NCI-H526 treated with DMSO at 0.1 percent for 48 hours (cell line): ENCODE results near the gene SRP9.

ENCODE experiments used
- DNase-seq: peaks from one replicate; lab custom pipeline; 2025; lab: John Stamatoyannopoulos, UW

Gene SRP9, protein sequence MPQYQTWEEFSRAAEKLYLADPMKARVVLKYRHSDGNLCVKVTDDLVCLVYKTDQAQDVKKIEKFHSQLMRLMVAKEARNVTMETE

DNA sequence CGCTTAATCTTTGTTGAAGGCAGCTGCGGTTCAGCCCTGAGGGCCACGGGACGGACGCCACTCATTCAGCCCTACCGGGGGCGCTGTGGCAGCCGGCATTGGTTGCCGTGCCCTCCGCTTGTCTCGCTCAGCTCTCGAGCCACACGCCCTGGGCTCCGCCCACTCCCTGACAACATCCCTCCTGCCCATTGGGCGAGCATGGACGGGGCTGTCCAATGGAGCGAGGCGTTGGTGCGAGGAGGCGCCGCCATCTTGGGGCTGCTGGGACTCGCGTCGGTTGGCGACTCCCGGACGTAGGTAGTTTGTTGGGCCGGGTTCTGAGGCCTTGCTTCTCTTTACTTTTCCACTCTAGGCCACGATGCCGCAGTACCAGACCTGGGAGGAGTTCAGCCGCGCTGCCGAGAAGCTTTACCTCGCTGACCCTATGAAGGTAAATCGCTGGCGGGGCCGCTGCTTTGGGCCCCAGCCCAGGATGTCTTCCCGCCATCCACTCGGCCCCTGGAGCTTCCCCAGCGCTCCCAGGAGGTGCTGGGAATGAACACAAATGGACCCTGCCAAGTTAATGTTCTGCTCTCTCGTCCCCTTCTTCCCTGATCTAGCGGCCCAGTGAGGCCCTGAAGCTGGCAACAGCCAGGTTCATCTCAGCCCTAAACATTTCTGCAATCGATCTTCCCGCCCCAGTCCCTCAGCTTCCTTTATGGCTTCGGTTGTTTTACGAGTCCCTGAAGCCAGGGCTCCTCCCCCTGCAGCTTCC is at the start of gene SRP9:
Gene SRP9, plus strand, starts transcription at position 244 of the 754 bp plus-strand sequence. Its CDS starts 115 bp downstream, at position 359.
- peak; percentile 86 for DNase-seq

DNA sequence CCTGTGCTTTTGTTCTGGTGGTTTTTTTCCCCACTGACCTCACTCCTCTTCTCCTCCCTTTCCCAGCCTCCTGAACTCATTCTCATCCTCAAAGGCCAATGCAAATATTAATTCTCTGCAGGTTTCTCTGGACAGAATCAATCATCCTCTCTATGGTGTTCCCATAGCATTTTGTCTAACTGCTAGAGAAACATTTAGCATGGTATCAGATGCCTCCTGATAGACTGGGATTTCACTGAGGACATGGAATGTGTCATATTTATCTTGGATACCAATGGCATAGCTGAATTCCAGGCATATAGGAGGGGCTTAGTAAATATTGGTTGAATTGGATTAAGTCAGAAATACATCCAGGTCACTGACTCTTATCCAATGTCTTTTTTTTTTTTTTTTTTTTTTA is 46.1 kb upstream of the SRP9 start:
- DNase-seq: no peak

DNA sequence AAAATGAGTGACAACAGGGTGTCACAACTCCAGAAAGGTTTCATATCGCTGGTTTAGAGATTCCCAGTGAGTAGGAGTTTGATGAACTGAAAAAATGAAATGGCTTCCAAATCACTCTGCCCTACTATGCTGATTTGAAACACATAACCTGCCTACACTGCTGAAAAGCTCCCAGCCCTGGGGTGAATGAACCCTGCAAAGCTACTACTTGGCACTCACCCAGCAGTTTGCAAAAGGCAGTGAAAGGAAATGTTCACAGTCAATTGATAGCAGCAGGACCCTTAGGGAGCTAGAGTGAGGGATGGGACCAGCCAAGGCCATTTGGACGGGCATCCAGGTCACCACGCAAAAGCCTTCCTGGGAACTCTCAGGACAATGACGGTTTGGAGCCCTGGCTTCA is 44.4 kb upstream of the SRP9 start:
- DNase-seq: no peak

DNA sequence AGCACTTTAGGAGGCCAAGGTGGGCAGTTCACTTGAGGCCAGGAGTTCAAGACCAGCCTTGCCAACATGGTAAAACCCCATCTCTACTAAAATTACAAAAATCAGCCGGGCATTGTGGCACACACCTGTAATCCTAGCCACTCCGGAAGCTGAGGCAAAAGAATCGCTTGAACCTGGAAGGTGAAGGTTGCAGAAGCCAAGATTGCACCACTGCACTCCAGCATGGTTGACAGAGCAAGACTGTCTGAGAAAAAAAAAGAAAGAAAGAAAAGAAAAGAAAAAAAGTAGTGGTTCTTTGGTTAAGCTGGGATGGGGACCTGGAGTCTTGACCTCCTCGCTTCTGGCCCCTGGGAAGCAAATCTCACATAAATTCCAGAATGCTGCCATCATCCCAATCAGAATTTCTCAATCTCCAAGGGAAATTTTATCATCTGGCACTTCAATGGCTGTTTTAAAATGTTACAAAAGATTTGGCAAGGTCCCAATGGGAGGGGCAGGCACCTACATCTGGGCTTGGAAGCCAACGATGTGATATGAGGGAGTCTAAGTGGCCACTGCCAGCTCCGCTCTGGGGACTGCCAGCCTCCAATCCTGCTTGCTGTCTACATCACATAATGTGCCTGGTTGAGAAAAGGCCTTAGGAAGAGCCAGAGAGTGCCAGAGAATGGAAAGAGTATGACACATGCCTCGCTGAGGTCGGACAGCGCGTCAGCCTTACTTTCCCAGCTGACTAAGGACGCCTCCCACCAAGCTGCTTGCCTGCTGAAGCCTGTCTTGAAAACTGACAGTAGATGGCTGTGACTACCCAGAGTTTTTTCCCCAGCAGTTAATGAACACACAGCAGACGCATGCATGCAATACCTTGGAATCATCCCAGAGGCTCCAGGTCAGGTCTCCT is 42.1 kb upstream of the SRP9 start:
- no peak for DNase-seq

DNA sequence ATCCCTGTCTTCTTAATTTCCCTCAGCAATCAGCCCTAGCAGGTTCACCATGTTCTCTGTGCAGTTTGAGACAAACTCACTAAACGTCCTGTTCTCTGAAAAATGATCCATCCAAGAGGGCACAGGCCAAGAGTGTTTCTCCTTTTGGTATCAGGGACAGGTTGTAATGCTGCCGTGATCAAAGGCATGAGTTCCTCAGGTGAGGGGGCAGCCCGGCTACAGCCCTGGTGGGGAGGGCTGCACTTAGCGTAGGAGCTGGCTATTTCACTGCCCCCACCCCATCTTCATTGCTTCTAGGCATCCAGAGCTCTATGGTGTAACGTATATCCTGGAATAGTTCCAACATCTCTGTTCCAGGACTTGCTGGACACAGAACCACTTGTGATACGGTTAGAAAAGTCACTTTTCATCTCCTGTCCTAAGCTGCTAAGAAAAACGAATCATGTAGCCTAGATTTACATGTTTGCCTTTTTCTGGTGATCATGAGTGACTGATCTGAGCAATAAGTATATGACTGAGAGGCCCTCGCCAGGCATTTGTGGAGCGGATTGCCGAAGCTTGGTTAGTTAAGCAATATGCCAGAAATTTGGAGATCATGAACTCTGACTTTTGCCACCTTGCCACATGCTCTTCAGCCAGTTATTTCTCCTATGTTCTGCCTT is 41.1 kb upstream of the SRP9 start:
- DNase-seq: no peak

DNA sequence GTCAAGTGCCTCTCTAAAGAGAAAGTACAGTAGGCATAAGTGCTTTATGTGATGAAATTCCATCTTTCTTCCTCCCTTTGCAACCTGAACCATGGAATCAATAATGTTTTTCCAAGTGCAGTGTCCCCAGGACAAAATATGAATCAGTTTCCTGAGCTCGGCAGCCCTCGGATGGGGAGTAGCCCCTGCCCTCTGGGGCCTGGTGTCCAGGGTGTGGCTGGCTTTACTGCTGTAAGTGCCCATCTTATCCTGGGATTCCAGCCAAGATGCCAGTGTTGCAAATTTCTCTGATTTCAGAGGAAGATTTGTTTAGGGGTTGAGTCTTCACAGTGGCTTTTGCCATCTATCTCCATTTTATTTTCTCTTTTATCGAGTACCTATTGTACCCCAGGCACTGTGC is 40.5 kb upstream of the SRP9 start:
- no peak for DNase-seq

DNA sequence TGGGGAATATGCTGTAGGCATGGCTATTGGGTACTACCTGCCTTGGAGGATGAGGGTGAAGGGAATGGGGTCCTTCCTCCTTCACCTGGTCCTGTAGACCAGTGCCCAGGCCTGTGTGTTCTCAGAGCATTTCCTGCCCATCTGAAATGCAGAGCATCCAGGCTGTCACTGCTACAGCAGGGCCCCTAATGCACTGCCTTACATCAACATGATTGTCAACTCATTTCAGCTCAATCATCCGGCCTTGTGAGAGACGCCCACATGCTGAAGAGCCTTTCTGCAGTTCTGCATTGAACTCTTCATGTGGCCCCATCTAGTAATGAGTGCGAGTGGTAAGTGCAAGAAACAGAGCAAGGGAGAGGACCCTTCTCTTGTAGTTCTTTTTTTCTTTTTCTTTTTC is 39.8 kb upstream of the SRP9 start:
- DNase-seq: no peak

DNA sequence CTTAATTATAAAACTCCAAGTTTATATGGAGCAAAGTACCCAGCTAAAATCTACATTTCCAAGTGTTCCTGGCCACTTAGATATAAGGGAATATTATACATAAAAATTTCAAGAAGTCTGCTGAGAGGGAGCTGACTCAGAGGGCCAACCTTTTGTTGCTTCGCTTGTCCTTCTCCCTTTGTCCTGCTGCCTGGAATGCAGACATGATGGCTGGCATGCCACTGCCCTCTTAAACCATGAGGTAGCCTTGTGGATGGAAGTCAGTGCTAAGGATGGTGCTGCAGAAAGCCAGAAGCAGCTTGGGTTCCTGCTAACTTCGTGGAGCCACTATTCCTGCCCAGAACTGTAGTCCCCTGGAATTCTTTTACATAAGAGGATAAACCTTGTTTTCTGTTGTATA is 38.9 kb upstream of the SRP9 start:
- DNase-seq: no peak

DNA sequence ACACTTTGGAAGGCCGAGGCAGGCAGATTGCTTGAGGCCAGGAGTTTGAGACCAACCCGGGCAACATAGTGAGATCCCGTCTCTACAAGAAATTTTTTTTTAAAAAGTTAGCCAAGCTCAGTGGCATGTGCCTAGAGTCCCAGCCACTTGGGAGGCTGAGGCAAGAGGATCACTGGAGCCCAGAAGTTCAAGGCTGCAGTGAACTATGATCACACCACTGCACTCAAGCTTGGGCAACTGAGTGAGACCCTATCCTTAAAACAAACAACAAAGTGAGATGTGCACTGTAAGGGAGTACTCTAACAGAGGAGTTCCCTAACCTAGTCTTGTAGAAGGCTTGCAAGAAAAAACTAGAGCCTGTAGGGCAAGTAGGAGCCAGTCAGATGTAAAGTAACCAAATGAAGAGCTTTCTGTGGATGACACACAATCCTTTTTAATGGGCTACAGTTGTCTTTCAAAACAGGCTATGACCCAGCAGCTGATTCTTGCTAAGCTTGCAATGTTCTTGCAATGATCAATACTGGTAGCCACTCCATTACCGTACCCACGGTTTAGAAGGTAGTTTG is 38.0 kb upstream of the SRP9 start:
- DNase-seq: no peak

DNA sequence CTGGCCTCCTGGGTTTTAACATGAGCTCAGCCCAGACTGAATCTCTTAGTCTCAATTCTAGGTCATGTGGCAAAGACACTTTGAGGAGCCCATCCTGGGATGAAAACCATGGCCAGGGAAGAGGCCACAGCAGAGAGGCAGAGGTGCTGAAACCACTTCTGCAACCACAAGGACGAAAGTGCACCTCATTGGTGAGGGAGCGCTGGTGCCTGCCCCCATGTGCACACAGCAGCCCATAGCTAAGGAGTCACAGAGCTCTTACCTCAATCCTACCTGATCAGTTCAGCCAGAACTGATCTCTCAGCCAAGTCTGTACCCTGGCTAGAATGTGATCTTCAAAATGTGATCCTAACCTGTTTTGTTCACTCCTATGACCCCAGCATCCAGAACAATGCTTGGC is 32.9 kb upstream of the SRP9 start:
- no peak for DNase-seq

DNA sequence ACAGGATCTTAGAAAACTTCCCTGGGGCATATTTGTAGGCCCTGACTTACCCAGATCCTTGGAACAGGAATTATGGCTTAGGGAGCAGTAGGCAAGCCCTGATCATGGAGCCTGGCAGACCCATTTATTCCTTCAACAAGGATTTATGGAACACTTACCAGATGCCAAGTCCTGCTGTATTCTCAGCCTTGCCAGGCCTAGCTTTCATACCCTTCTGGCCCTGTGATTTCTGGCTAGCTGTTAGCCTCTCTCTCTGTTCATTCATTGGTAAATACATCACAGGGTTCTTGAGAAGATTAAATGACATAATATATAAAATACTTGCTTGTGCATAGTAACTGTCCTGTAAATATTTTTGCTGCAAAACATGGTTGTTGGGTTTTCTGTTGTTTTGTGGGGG is 32.4 kb upstream of the SRP9 start:
- DNase-seq: no peak

DNA sequence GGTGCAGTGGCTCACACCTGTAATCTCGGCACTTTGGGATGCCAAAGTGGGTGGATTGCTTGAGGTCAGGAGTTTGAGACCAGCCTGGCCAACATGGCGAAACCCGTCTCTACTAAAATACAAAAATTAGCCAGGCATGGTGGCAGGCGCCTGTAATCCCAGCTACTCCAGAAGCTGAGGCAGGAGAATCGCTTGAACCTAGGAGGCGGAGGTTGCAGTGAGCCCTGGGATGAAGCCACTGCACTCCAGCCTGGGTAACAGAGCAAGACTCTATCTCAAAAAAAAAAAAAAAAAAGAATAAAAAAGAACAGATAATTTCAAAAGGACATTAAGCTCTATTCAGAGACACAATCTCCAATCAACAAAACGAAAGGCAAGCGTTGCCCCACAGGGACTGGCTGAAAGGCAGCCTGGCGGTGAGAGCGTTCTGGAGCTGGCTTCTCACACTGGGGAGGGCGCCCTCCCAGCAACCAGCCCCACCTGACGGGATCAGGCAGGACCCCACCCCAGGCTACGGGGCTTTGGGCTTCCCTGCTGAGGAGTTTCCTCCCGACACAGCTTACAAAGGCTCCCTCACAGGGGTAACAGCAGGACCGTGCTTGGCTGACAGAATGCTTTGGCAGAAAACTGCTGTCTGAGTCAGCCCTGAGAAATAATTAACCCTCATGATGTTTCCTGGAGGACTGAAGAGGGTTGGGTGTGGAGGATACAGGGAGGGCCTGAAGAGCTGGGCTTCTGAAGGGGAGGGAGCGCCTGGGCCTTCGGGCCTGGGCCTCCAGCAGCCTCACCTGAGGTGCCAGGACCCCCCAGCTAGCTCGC is 31.1 kb upstream of the SRP9 start:
- peak; percentile 5 for DNase-seq

DNA sequence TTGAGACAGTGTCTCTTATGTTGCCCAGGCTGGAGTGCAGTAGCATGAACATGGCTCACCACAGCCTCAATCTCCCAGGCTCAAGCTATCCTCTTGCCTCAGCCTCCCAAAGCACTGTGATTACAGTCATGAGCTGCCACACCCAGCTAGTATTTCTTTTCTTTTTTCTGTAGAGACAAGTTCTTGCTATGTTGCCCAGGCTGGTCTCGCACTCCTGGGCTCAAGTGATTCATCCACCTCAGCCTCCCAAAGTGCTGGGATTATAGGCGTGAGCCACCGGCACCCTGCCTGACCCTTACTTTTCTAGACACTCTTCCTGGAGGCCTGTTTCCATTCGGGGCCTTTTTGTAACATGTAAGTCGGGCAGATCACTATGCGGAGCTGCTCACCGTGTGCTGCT is 30.1 kb upstream of the SRP9 start:
- no peak for DNase-seq

DNA sequence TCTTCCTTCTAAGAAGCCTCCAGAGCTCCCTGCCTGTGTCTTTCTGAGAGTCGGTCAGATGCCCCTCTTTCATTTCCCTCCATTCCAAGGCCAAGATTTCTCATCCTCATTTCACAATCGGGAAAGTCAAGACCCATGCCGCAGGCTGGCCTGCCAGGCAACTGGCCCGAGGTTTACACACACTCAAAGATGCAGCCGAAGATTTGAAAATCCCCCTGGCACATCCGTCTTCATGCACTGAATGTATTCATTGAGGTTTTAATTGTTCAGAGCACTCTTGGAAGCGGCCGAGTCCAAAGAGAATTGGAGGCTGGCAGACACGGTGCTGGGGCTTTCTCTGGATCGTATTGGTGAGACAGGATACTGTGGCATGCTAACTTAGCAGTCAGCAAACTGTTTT is 29.1 kb upstream of the SRP9 start:
- no peak for DNase-seq

DNA sequence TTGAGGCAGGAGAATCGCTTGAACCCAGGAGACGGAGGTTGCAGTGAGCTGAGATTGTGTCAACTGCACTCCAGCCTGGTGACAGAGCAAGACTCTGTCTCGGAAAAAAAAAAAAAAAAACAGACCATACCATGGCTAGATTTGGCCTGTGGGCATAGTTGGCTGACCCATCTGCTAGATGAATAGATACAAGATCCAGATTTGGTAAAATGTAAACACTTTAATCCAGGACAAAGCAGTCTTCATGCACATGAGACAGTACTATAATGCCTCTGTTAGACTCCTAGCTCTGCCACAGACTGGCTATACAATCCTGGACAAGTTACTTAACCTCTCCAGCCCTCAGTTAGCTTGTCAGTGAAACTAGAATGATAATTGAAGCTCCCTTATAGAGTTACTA is 27.9 kb upstream of the SRP9 start:
- no peak for DNase-seq

DNA sequence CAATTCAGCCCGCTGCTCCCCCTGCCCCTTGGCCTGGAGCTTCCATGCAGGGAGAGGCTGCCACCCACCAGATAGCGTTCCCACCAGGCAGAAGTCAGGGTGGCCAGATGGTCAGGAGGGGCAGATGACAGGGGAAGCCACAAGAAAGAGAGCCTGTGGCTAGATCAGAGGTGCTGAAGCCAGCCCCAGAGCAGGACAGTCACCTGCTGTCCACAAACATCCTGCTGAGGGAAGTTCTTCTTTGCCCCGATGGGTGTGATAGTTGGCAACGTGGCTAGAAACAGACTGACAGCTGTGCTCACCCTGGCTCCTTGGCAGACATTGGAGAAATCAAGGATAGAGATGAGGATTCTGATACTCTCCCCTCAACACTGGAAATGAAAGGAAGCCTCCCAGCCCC is 27.2 kb upstream of the SRP9 start:
- DNase-seq: no peak

DNA sequence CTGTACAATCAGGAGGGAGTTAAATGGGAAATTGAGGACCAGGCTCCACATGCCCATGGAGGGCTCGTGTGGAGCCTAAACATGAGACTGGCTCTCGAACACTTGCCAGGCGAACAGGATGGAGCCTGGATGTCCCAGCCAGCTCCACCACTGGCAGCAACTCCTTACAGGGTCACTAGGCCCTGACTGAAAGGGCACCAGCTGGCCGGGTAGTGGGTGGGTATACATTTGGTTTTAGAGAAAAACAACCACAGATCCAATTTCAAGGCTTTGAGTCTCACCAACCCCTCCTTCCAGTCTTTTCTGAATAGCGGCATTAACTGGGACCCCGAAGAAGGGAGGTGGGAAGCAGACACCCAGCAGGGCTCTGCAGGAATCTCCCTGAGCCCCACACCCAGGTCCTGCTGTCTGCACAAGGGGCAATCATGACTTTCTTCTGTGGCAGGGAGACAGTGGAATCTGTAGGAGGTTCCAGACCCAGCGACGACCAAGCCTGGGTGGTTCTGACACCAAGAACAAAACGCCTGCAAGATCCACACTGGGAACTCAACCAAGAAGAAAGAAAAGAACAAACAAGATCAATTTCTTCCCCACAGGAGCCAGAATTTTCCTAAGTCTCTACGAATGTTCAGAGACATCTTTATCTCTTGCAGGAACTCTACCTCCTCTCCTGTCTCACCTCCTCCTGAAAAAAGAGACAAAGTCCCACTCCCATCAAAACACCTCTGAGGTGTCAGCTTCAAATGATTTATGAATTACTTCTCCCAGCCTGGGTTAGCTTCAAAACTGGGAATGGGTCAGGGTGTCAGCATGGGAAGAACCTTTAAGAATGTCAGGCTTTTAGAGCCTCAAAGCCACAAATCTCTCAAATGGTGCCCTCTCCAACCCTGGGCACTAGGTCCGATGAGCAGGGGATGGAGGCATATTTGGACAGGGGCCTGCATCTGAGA is 26.5 kb upstream of the SRP9 start:
- DNase-seq: no peak

DNA sequence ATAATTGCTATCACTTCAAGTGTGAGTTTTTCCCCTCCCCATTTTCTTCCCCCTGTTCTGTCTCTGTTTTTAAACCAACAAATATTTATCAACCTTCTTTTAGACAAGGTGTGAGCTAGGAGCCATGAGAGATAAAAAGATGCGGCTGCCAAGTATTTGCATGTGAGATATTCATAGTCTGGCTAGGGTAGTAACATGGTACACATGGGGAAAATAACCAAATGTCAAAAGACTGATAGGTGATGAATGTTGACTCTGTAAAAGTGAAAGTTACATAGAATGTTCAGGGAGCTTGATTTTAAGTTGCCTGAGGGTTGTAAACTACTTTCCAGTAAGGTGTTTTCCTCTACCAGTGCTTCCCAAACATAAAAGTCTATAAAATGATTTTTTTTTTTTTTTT is 25.4 kb upstream of the SRP9 start:
- DNase-seq: peak; percentile 84

DNA sequence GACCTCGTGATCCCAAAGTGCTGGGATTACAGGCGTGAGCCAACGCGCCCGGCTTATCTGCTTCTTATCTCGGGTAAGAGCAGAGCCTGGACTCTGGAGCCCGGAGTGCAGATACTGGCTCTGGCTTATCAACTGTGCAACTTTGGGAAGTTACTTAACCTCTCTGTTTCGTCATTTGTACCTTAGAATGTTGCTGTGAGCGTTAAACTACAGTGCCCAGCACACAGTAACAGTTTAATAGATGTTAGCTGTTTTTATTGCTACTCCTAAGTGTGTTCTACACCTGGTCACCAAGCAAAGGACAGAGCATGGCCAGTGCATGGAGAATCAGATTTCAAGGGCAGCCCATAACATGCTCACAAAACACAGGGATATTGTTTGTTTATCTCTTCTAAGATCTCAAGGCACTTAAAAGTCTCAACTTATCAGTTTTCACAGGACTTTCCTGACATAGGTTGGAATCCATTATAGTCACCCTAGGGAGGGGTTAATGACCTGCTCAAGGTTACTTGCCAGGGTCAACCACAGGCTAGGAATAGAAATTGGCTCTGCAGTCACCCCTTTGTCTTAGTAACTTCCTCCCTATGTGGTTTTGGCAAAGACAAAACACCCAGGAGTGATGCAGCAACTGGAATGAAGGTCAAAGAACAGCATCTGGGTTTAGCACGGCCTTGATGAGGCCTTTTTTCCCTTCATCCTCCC is 22.5 kb upstream of the SRP9 start:
- no peak for DNase-seq
